ENCODE results near the gene CEACAM16. TPM values are rescaled to one million over a fixed set of nuclear protein-coding genes. Genes with fewer than 3 reads are reported as not detected.
"Not testable (repeated sequence)": the region's sequence is repeated elsewhere in the genome, so short reads cannot be mapped to it uniquely, and the experiment has no call there.

CEACAM16 gene
- polyA plus RNA-seq, 4 donors = not detected

- DNase-seq (ENCODE audit: low read depth in 4 of 4, low spot score in 3 of 4) = no peak
These were observed 25.4 kb upstream of the CEACAM16 start for GRCh38 chr19:44673510-44673909.

- DNase-seq (ENCODE audit: low read depth in 4 of 4, low spot score in 3 of 4) = no peak
These were observed 23.4 kb upstream of the CEACAM16 start for GRCh38 chr19:44675521-44675920.

- no peak for DNase-seq (ENCODE audit: low read depth in 4 of 4, low spot score in 3 of 4)
These were observed 21.7 kb upstream of the CEACAM16 start for GRCh38 chr19:44677019-44677811.

- DNase-seq (ENCODE audit: low read depth in 4 of 4, low spot score in 3 of 4) = no peak
These were observed 18.4 kb upstream of the CEACAM16 start for GRCh38 chr19:44680536-44680935.

- DNase-seq (ENCODE audit: low read depth in 4 of 4, low spot score in 3 of 4) = no peak
These were observed 16.8 kb upstream of the CEACAM16 start for GRCh38 chr19:44681992-44682790.

GRCh38 chr19:44682807-44683206 lies 16.1 kb upstream of the CEACAM16 start:
- no peak for DNase-seq (ENCODE audit: low read depth in 4 of 4, low spot score in 3 of 4)

- DNase-seq (ENCODE audit: low read depth in 4 of 4, low spot score in 3 of 4) = no peak
These were observed 15.3 kb upstream of the CEACAM16 start for GRCh38 chr19:44683434-44684210.

- DNase-seq (ENCODE audit: low read depth in 4 of 4, low spot score in 3 of 4) = not testable (repeated sequence)
These were observed 14.6 kb upstream of the CEACAM16 start for GRCh38 chr19:44684396-44684795.

- no peak for DNase-seq (ENCODE audit: low read depth in 4 of 4, low spot score in 3 of 4)
These were observed 13.8 kb upstream of the CEACAM16 start for GRCh38 chr19:44684892-44685863.

GRCh38 chr19:44685877-44686276 lies 13.1 kb upstream of the CEACAM16 start:
- no peak for DNase-seq (ENCODE audit: low read depth in 4 of 4, low spot score in 3 of 4)

GRCh38 chr19:44686896-44687295 lies 12.1 kb upstream of the CEACAM16 start:
- DNase-seq (ENCODE audit: low read depth in 4 of 4, low spot score in 3 of 4) = no peak

GRCh38 chr19:44687888-44688287 lies 11.1 kb upstream of the CEACAM16 start:
- DNase-seq (ENCODE audit: low read depth in 4 of 4, low spot score in 3 of 4) = no peak

GRCh38 chr19:44689290-44690130 lies 9.4 kb upstream of the CEACAM16 start:
- DNase-seq (ENCODE audit: low read depth in 4 of 4, low spot score in 3 of 4) = peak in 3 of 4 donors; percentile 34 to 54 (median 48)

GRCh38 chr19:44690131-44690440 lies 8.9 kb upstream of the CEACAM16 start:
- DNase-seq (ENCODE audit: low read depth in 4 of 4, low spot score in 3 of 4) = no peak

GRCh38 chr19:44692379-44692721 lies 6.6 kb upstream of the CEACAM16 start:
- no peak for DNase-seq (ENCODE audit: low read depth in 4 of 4, low spot score in 3 of 4)

- no peak for DNase-seq (ENCODE audit: low read depth in 4 of 4, low spot score in 3 of 4)
These were observed 4.8 kb upstream of the CEACAM16 start for GRCh38 chr19:44694184-44694579.

GRCh38 chr19:44696939-44697669 lies 1.8 kb upstream of the CEACAM16 start:
- DNase-seq (ENCODE audit: low read depth in 4 of 4, low spot score in 3 of 4) = no peak

- DNase-seq (ENCODE audit: low read depth in 4 of 4, low spot score in 3 of 4) = no peak
These were observed 1.3 kb upstream of the CEACAM16 start for GRCh38 chr19:44697670-44698034.

- DNase-seq (ENCODE audit: low read depth in 4 of 4, low spot score in 3 of 4) = no peak
These were observed 1.6 kb downstream of the CEACAM16 start for GRCh38 chr19:44700547-44700946.
